Tibial artery (tissue), 4 donors: Measurements from ENCODE around the gene MICALL2.

Experiments
- DNase-seq, 2 donors: peaks; one replicate each; pipeline ENCODE4 v3.0.0-alpha.2; 2019
- H3K27ac ChIP-seq, 2 donors: fragments of 200-600 bp; sonication (generic) in 1 of 2; 1 replicate in 1 of 2; 2 replicates in 1 of 2; pipeline ENCODE4 v1.5.1; 2018 to 2019; ENCODE audit warnings: mild to moderate bottlenecking in 1 of 2
- H3K27me3 ChIP-seq, 2 donors: fragments of 200-600 bp; sonication (generic) in 1 of 2; one replicate each; pipeline versions ENCODE4 v1.5.1 to v1.6.0; 2016 to 2019
- H3K36me3 ChIP-seq, 3 donors: fragments of 200-600 bp; sonication (generic) in 2 of 3; one replicate each; pipeline ENCODE4 v1.5.1; 2016 to 2019; ENCODE audit warnings: mild to moderate bottlenecking in 2 of 3
- H3K4me1 ChIP-seq, 4 donors: fragments of 200-600 bp; sonication (generic) in 2 of 4; 1 replicate in 3 of 4; 2 replicates in 1 of 4; pipeline ENCODE4 v1.5.1; 2016 to 2019
- H3K4me3 ChIP-seq, 2 donors: fragments of 200-600 bp; sonication (generic) in 1 of 2; 1 replicate in 1 of 2; 2 replicates in 1 of 2; pipeline ENCODE4 v1.5.1; 2018 to 2019; ENCODE audit warnings: mild to moderate bottlenecking in 2 of 2
- H3K9me3 ChIP-seq, 3 donors: fragments of 200-600 bp; sonication (generic) in 1 of 3; one replicate each; pipeline ENCODE4 v1.5.1; 2016 to 2019
- CTCF ChIP-seq, 2 experiments: fragments of 200-600 bp in 1 of 2; fragments of 450-650 bp in 1 of 2; IDR thresholded peaks; one replicate each; pipeline ENCODE4 v1.5.1; 2017 to 2019; ENCODE audit warnings: antibody characterized with exemption in 2 of 2, mild to moderate bottlenecking in 1 of 2, moderate library complexity in 1 of 2
- intact Hi-C: fragments of 100-400 bp; cut with DNase I; formaldehyde crosslinking; loops from one replicate; pipeline ENCODE4 v1.15.0; 2023; ENCODE audit warnings: low total_unique reads

The MICALL2 gene

GRCh38 chr7:1415389-1415990, 43.8 kb downstream of the MICALL2 start:
- Histone ChIP-seq H3K27me3 (peaks cover 0 to 72% of the 10 kb centered on the region in 2 donors), H3K4me3 (no peak overlapping the region), H3K4me1 (peaks cover 0 to 11% (median 9%) of the 10 kb centered on the region in 4 donors), H3K9me3 (no peaks in the 10 kb centered on the region), H3K36me3 (no peaks in the 10 kb centered on the region), H3K27ac (no peak overlapping the region)
- TF ChIP-seq CTCF (IDR thresholded peaks at IDR 0.05), result no peak
- intact Hi-C loops, result loop anchor here (5.0 kb wide), 1 partner anchor 328 kb away; the partner anchor contains the start of gene GPER1
- no peak for DNase-seq

- Histone ChIP-seq H3K27me3 (peaks cover 0 to 76% of the 10 kb centered on the region in 2 donors), H3K27ac (no peak overlapping the region), H3K36me3 (no peaks in the 10 kb centered on the region), H3K4me1 (peaks cover 0 to 11% (median 9%) of the 10 kb centered on the region in 4 donors), H3K9me3 (no peaks in the 10 kb centered on the region), H3K4me3 (no peak overlapping the region)
- intact Hi-C loops, result no loop called here
- no peak for DNase-seq
- TF ChIP-seq CTCF (IDR thresholded peaks at IDR 0.05), result no peak
Observed at GRCh38 chr7:1413936-1414639, 45.2 kb downstream of the MICALL2 start.

- no peaks in the 10 kb centered on the region for H3K36me3 ChIP-seq
- peaks cover 0 to 11% (median 9%) of the 10 kb centered on the region in 4 donors for H3K4me1 ChIP-seq
- peaks cover 0 to 80% of the 10 kb centered on the region in 2 donors for H3K27me3 ChIP-seq
- peak; percentile 44 to 54 for TF ChIP-seq CTCF (IDR thresholded peaks at IDR 0.05)
- no peaks in the 10 kb centered on the region for H3K9me3 ChIP-seq
- H3K4me3 ChIP-seq, result no peak overlapping the region
- DNase-seq, result peak; percentile 52 to 78
- intact Hi-C loops, result no loop called here
- H3K27ac ChIP-seq, result no peak overlapping the region
Observed at GRCh38 chr7:1412322-1413261, 46.7 kb downstream of the MICALL2 start.

- Histone ChIP-seq H3K4me1 (peaks cover 0 to 11% (median 9%) of the 10 kb centered on the region in 4 donors), H3K36me3 (no peaks in the 10 kb centered on the region), H3K27me3 (peaks cover 0 to 85% of the 10 kb centered on the region in 2 donors), H3K4me3 (no peak overlapping the region), H3K27ac (no peak overlapping the region), H3K9me3 (no peaks in the 10 kb centered on the region)
- no peak for DNase-seq
- intact Hi-C loops, result no loop called here
- no peak for TF ChIP-seq CTCF (IDR thresholded peaks at IDR 0.05)
Observed at GRCh38 chr7:1411414-1411813, 47.9 kb downstream of the MICALL2 start.

DNA sequence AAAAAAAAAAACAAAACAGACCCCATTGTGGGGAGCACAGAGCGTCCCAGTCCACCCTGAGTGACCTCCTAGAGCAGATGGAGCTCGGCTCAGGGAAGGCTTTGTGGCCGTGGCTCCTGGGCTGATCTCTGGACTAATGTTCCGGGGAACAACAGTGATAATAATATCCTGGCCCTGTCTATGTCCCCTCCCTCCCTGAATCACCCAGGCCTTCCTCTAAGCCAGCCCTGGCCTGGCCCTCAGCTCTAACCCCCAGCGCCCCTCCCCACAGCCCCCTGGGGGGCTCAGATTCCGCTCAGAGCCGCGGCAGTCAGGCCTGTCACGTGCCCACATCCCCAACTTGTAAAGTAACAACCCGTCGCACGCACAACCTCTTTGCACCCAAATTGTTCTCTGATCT, 48.3 kb downstream of the MICALL2 start:
- Histone ChIP-seq H3K4me3 (no peak overlapping the region), H3K4me1 (peaks cover 0 to 11% (median 9%) of the 10 kb centered on the region in 4 donors), H3K27me3 (peaks cover 0 to 89% of the 10 kb centered on the region in 2 donors), H3K27ac (no peak overlapping the region), H3K9me3 (no peaks in the 10 kb centered on the region), H3K36me3 (no peaks in the 10 kb centered on the region)
- no peak for DNase-seq
- no peak for TF ChIP-seq CTCF (IDR thresholded peaks at IDR 0.05)
- intact Hi-C loops, result no loop called here
